IgD-negative memory B cell (primary cell): Measurements from ENCODE around the gene FOXP2. TPM values are rescaled to one million over a fixed set of nuclear protein-coding genes. Genes with fewer than 3 reads are reported as not detected.

Source experiments
- H3K27ac Mint-ChIP-seq, 3 donors: one replicate each; pipeline ENCODE4 v1.8.0; 2020 to 2022; ENCODE audit warnings: mild to moderate bottlenecking in 3 of 3, mixed read lengths in 3 of 3, moderate library complexity in 1 of 3
- H3K27me3 Mint-ChIP-seq: one replicate; pipeline ENCODE4 v1.8.0; 2021; ENCODE audit warnings: mixed read lengths
- H3K36me3 Mint-ChIP-seq: one replicate; pipeline ENCODE4 v1.8.0; 2020; ENCODE audit warnings: mild to moderate bottlenecking, mixed read lengths
- H3K4me1 Mint-ChIP-seq, 3 donors: one replicate each; pipeline ENCODE4 v1.8.0; 2020 to 2022; ENCODE audit warnings: mixed read lengths in 3 of 3, mild to moderate bottlenecking in 1 of 3
- H3K4me3 Mint-ChIP-seq, 4 donors: one replicate each; pipeline ENCODE4 v1.8.0; 2020 to 2022; ENCODE audit warnings: mild to moderate bottlenecking in 4 of 4, mixed read lengths in 4 of 4, moderate library complexity in 3 of 4
- H3K9me3 Mint-ChIP-seq, 3 donors: one replicate each; pipeline ENCODE4 v1.8.0; 2020 to 2021; ENCODE audit warnings: mixed read lengths in 3 of 3, mild to moderate bottlenecking in 1 of 3
- polyA plus RNA-seq: library from polyadenylated mRNA; unstranded; fragments of 300-500 nt; fragmentation: Illumina TruSeq; gene quantifications from one replicate; pipeline ENCODE4 v1.2.3, GENCODE V29; 2021

The FOXP2 gene
- polyA plus RNA-seq, 1 donor from 2014 or later, result not detected

- peaks cover 0 to 1% (median 0%) of the 10 kb centered on the region in 3 donors for H3K4me1 Mint-ChIP-seq
- H3K27me3 Mint-ChIP-seq, result peaks cover 2% of the 10 kb centered on the region
- no peak overlapping the region for H3K27ac Mint-ChIP-seq
- peaks cover 1% of the 10 kb centered on the region for H3K36me3 Mint-ChIP-seq
- H3K9me3 Mint-ChIP-seq, result no peaks in the 10 kb centered on the region
- no peak overlapping the region for H3K4me3 Mint-ChIP-seq
These were observed 294.0 kb downstream of the FOXP2 start for GRCh38 chr7:114708646-114709045.

DNA sequence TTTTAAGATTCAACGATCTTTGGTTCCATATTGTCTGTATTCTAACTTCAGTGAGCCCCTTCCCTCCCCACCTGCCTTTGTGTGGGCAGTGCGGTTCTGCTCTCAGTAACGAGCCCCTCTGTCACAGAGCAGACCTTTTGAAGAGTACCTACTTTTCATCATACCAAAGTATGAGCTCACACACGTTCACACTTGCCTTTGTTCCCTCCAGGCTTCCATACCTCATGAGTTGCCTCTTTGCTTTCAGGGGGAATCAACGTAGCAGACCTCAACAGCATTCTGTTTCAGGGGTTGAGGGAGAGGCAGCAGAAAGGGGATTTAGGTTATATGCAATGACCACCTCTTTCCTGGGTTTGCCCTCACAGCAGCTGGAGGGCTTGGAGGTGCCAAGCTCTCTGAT, 295.9 kb downstream of the FOXP2 start:
- no peaks in the 10 kb centered on the region for H3K36me3 Mint-ChIP-seq
- no peak overlapping the region for H3K27ac Mint-ChIP-seq
- peaks cover 0 to 1% (median 0%) of the 10 kb centered on the region in 3 donors for H3K4me1 Mint-ChIP-seq
- H3K9me3 Mint-ChIP-seq, result no peaks in the 10 kb centered on the region
- H3K4me3 Mint-ChIP-seq, result no peak overlapping the region
- peaks cover 2% of the 10 kb centered on the region for H3K27me3 Mint-ChIP-seq

GRCh38 chr7:114711241-114711640, 296.6 kb downstream of the FOXP2 start:
- Mint-ChIP-seq H3K27ac (no peak overlapping the region), H3K4me1 (peaks cover 0 to 1% (median 0%) of the 10 kb centered on the region in 3 donors), H3K36me3 (no peaks in the 10 kb centered on the region), H3K27me3 (peaks cover 2% of the 10 kb centered on the region), H3K9me3 (no peaks in the 10 kb centered on the region), H3K4me3 (no peak overlapping the region)

GRCh38 chr7:114715907-114716306, 301.3 kb downstream of the FOXP2 start:
- Mint-ChIP-seq H3K4me1 (peaks cover 0 to 1% (median 0%) of the 10 kb centered on the region in 3 donors), H3K9me3 (peaks cover 0 to 2% (median 0%) of the 10 kb centered on the region in 3 donors), H3K27ac (no peak overlapping the region), H3K27me3 (no peaks in the 10 kb centered on the region), H3K4me3 (no peak overlapping the region), H3K36me3 (no peaks in the 10 kb centered on the region)

DNA sequence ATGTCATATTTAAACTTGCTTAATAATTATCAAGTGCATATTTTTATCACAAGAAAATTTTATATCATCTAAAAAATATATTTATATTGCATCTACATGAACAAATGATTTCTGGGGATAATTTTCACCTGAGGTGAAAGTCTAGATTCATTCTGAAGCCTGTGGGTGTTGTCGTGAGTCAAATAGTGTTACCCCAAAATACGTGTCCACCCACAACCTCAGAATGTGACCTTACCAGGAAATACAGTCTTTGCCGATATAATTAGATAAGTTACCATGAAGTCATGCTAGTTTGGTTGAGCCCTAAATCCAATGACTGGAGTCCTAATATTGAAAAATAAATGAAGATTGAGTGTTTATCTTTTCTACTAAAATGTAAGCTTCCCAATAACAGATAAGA, 304.2 kb downstream of the FOXP2 start:
- Mint-ChIP-seq H3K27ac (no peak overlapping the region), H3K4me3 (no peak overlapping the region), H3K36me3 (no peaks in the 10 kb centered on the region), H3K27me3 (no peaks in the 10 kb centered on the region), H3K4me1 (no peaks in the 10 kb centered on the region), H3K9me3 (peaks cover 0 to 2% (median 0%) of the 10 kb centered on the region in 3 donors)

GRCh38 chr7:114720725-114721124, 306.1 kb downstream of the FOXP2 start:
- no peaks in the 10 kb centered on the region for H3K27me3 Mint-ChIP-seq
- no peak overlapping the region for H3K4me3 Mint-ChIP-seq
- H3K36me3 Mint-ChIP-seq, result no peaks in the 10 kb centered on the region
- peaks cover 0 to 2% (median 0%) of the 10 kb centered on the region in 3 donors for H3K9me3 Mint-ChIP-seq
- H3K27ac Mint-ChIP-seq, result no peak overlapping the region
- no peaks in the 10 kb centered on the region for H3K4me1 Mint-ChIP-seq

- H3K4me1 Mint-ChIP-seq, result no peaks in the 10 kb centered on the region
- no peaks in the 10 kb centered on the region for H3K27me3 Mint-ChIP-seq
- no peak overlapping the region for H3K27ac Mint-ChIP-seq
- H3K36me3 Mint-ChIP-seq, result no peaks in the 10 kb centered on the region
- H3K9me3 Mint-ChIP-seq, result peaks cover 0 to 3% (median 0%) of the 10 kb centered on the region in 3 donors
- H3K4me3 Mint-ChIP-seq, result no peak overlapping the region
These were observed 307.9 kb downstream of the FOXP2 start for GRCh38 chr7:114722562-114722961.

DNA sequence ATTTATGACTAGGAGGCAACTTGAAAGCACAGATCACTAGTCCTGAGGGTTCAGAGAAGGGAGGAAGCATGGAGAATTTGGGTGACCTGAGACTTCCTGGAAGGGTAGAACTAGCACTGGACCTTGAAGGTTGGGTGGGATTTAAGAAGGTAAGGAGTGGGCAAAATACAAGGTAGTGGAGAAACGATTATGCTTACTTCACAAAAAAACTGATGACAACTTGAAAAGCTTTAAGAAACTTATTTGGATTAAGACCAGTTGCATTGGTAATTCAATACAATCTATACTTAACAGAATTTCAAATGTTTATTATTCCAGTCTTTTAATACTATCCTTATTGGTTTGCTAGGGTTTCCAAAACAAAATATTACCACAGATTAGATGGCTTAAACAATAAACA, 308.7 kb downstream of the FOXP2 start:
- H3K9me3 Mint-ChIP-seq, result peaks cover 0 to 3% (median 0%) of the 10 kb centered on the region in 3 donors
- H3K27ac Mint-ChIP-seq, result no peak overlapping the region
- no peak overlapping the region for H3K4me3 Mint-ChIP-seq
- H3K4me1 Mint-ChIP-seq, result no peaks in the 10 kb centered on the region
- no peaks in the 10 kb centered on the region for H3K27me3 Mint-ChIP-seq
- no peaks in the 10 kb centered on the region for H3K36me3 Mint-ChIP-seq

DNA sequence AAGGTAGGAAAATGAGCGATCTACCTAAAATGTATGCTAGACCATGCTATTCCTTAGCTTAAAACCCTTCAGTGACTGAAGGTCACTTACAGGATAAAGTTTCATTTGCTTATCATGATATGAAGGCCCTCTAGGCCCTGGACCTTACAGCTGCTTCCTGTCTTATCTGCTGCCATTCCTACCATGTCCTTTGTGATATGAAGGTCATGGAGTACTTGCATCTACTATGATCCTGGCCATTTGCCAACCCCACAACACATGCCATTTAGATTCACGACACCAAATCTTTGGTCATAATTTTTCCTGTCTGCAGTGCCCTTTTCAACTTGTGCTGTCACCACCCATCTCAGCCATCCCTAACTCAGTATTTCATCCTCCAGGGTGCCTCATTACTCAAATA, 325.5 kb downstream of the FOXP2 start:
- no peak overlapping the region for H3K4me3 Mint-ChIP-seq
- H3K36me3 Mint-ChIP-seq, result no peaks in the 10 kb centered on the region
- peaks cover 1% of the 10 kb centered on the region for H3K27me3 Mint-ChIP-seq
- H3K4me1 Mint-ChIP-seq, result no peaks in the 10 kb centered on the region
- H3K9me3 Mint-ChIP-seq, result no peaks in the 10 kb centered on the region
- no peak overlapping the region for H3K27ac Mint-ChIP-seq

- Mint-ChIP-seq H3K27me3 (peaks cover 1% of the 10 kb centered on the region), H3K4me3 (no peak overlapping the region), H3K4me1 (no peaks in the 10 kb centered on the region), H3K9me3 (no peaks in the 10 kb centered on the region), H3K27ac (no peak overlapping the region), H3K36me3 (no peaks in the 10 kb centered on the region)
These were observed 326.3 kb downstream of the FOXP2 start for GRCh38 chr7:114740941-114741340.

GRCh38 chr7:114741911-114742310, 327.3 kb downstream of the FOXP2 start:
- Mint-ChIP-seq H3K27ac (no peak overlapping the region), H3K9me3 (no peaks in the 10 kb centered on the region), H3K4me3 (no peak overlapping the region), H3K4me1 (no peaks in the 10 kb centered on the region), H3K36me3 (no peaks in the 10 kb centered on the region), H3K27me3 (peaks cover 1% of the 10 kb centered on the region)
